AG10803 (cell line): ENCODE data around the gene DAZAP1.

Source experiments
- DNase-seq: peaks from one replicate; pipeline ENCODE4 v3.0.0; 2010; ENCODE audit warnings: low read depth
- H3K4me3 ChIP-seq: 2 replicates; pipeline ENCODE4 v1.5.1; 2011; ENCODE audit warnings: mild to moderate bottlenecking, low read length, control low read depth
- TF ChIP-seq, protein P1 (sequence below): conservative IDR thresholded peaks from 2 replicates; pipeline ENCODE4 v1.5.1; 2011; ENCODE audit warnings: mild to moderate bottlenecking, low read length, control low read depth, inconsistent platforms

Gene DAZAP1

DNA sequence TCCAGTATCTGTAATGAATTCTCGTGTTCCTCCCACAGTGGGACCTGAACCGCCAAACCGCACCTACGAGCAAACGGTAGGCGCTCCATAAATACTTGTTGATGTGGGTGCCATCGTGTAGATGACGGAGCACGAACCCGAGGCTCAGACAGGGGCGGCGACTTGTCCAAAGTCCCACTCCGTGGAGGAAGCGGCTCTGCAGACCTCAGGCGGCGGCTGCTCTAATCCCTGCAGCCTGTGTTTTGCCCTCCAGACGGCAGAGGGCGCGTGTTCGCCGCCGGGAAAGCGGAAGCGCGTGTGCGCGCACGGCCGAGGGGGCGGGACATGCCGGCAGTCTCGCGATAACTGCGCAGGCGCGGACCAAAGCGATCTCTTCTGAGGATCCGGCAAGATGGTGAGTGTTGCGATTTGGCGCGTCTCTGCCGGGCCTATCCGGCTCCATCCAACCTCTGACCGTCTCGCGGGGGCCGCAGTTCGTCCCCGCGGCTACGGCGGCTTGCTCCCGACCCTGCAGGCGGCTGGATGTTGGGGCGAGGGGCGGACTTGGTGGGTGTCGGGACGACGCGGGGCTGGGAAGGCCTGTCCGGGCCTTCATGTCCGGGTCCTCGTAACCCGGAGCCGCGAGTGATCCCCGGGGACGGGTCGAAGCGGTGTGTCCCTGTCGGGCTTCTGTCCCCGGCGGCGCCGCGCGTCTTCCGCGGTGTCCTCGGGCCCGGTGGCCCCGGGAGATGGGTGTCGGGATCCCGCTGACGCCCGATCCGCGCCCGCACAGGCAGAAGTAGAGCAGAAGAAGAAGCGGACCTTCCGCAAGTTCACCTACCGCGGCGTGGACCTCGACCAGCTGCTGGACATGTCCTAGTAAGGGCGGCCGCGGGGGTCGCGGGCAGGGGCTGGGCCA lies 30.9 kb downstream of the DAZAP1 start, which contains the start of gene RPS15:
Gene RPS15, plus strand, starts transcription at position 362 of the 898 bp plus-strand sequence. Its CDS starts 30 bp downstream, at position 392.
- peak within 1 kb of the TSS; percentile 82 for H3K4me3 ChIP-seq
- TF ChIP-seq, protein P1, sequence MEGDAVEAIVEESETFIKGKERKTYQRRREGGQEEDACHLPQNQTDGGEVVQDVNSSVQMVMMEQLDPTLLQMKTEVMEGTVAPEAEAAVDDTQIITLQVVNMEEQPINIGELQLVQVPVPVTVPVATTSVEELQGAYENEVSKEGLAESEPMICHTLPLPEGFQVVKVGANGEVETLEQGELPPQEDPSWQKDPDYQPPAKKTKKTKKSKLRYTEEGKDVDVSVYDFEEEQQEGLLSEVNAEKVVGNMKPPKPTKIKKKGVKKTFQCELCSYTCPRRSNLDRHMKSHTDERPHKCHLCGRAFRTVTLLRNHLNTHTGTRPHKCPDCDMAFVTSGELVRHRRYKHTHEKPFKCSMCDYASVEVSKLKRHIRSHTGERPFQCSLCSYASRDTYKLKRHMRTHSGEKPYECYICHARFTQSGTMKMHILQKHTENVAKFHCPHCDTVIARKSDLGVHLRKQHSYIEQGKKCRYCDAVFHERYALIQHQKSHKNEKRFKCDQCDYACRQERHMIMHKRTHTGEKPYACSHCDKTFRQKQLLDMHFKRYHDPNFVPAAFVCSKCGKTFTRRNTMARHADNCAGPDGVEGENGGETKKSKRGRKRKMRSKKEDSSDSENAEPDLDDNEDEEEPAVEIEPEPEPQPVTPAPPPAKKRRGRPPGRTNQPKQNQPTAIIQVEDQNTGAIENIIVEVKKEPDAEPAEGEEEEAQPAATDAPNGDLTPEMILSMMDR, result peak; percentile 77
- peak; percentile 94 for DNase-seq

DNA sequence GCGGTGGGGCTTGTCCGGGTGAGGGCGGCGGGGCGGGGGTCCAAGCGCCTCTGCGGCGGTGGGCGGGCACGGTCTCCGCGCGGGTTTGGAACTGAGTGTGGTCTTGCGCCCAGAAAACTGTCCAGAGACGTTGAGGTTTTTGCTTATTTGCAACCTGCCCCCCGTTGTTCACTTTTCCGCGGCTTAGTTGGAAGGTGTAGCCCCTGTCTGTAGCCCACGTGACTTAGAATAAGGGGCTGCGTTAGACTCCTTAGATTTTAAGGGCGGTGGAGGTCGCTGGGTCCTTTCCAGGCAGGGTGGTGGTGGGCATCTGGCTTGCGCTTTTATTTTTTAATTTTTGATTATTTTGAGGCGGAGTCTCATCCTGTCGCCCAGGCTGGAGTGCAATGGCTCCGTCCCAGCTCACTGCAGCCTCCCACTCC lies 31.6 kb downstream of the DAZAP1 start:
- TF ChIP-seq, protein P1, result no peak
- no peak for DNase-seq
- H3K4me3 ChIP-seq, result peak overlapping the region; percentile 82

DNA sequence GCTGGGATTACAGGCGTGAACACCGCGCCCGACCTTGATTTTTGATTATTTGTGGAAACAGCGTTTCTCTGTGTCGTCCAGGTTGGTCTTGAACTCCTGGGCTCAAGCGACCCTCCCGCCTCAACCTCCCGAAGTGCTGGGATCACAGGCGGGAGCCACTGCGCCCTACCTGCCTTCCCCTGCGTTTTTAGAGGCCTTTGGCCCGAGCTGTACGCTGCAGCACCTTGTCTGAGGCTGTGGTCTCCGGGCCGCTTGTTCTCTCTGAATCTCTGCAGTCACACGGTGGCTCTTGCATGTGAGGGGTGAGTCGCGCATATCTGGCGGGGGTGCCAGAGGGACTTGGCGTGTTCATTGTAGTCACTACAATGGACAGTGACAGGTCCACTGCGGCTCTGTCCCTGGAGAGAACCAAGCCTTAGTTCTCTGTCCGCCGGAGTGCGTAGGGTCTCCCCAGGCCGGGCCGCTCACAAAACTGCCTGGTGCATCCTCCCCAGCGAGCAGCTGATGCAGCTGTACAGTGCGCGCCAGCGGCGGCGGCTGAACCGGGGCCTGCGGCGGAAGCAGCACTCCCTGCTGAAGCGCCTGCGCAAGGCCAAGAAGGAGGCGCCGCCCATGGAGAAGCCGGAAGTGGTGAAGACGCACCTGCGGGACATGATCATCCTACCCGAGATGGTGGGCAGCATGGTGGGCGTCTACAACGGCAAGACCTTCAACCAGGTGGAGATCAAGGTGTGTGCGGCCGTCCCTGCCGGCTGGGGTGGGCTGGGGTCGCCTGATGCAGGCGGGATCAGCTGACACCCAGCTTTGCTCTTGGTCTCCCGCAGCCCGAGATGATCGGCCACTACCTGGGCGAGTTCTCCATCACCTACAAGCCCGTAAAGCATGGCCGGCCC lies 32.4 kb downstream of the DAZAP1 start:
- peak overlapping the region; percentile 82 for H3K4me3 ChIP-seq
- DNase-seq, result peak; percentile 37

DNA sequence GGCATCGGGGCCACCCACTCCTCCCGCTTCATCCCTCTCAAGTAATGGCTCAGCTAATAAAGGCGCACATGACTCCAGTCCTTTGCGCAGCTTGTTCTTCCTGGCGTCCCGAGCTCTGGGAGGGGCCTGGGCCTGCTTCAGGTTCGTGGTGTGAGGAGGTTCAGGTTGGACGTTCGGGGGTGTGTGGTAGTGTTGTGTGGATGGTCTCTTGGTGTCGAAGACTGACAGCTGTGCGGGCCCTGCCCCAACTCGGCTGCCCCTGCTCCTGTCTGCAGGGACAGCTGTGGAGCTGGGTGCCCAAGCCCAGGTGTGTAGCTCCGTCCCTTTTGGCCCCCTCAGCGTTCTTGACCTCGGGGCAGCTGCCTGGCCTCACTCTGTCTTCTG lies 33.0 kb downstream of the DAZAP1 start:
- no peak for DNase-seq
- TF ChIP-seq, protein P1, result no peak
- H3K4me3 ChIP-seq, result no peak overlapping the region

DNA sequence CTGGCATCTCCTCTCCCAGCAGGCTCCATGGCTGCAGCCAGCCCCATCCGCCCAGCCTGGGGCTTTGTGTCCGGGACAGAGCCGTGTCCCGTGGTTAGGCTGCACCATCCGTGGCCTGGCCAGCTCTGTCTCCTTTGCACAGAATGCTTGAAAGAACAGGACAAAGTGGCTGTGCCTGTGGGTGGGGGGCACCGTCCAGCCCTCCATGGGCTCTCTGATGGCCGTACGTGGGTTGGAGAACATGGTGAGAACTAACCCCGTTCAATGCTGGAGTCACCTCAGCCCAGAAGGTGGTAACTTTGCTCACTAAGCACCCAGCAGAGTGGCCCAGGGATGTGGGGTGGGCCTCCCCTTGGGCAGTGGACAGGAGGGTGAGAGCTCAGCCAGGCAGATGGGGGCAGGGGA lies 33.6 kb downstream of the DAZAP1 start:
- TF ChIP-seq, protein P1, result no peak

DNA sequence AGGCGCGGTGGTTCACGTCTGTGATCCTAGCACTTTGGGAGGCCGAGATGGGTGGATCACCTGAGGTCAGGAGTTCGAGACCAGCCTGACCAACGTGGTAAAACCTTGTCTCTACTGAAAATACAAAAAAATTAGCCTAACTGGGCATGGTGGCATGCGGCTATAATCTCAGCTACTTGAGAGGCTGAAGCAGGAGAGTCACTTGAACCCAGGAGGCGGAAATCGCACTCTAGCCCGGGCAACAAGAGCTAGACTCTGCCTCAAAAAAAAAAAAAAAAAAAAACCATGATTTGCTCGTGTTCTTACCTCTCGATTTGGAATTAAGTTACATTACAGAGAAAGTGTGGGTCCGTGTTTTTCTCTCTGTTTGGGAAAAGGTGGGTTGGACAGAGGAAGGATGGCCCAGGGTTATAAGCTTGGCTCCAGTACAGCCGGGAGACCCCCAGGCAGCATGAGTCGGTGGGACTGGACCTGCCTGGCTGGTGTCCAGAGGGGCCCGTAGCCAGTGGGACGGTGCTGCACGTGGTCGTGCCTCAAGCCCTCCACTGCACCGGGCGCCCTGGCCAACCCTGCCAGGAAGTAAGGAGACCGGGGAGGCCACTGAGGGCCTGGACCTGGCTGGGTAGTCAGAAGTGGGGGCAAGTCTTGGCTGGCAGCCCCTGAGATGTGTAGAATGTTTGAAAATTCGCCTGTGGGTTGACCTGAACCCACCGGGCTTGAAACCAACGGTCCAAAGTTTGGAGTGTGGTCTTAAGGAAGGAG lies 34.5 kb downstream of the DAZAP1 start:
- no peak for DNase-seq
- H3K4me3 ChIP-seq, result no peak overlapping the region
- TF ChIP-seq, protein P1, result no peak

More for the DNA sequence above, 33.6 kb downstream of the DAZAP1 start:
- no peak for DNase-seq
- no peak overlapping the region for H3K4me3 ChIP-seq
